ENCODE measurements around the gene MTERF4. TPM values are rescaled to one million over a fixed set of nuclear protein-coding genes. Genes with fewer than 3 reads are reported as not detected.

Gene MTERF4
- total and polyA plus RNA-seq, 2 of the 13 experiments (the other 11 are each of a cell fraction or from before 2014, with no cell fraction given) = 50.5 to 59.8 TPM

- peaks cover 51% of the 10 kb centered on the region for H3K79me2 ChIP-seq (ENCODE audit: insufficient read depth, low read length)
- CTCF ChIA-PET (ENCODE audit: low intra/inter-chr PET ratio, low total read pairs) = no interaction called here
Measured at GRCh38 chr2:241099246-241099645, 2.8 kb downstream of the MTERF4 start.

More at GRCh38 chr2:241099246-241099645, 2.8 kb downstream of the MTERF4 start:
- TF ChIP-seq GLMP (CRISPR knock-in tag; IDR thresholded peaks at IDR 0.05; ENCODE audit: borderline replicate concordance) (no peak), ZEB1 (IDR thresholded peaks at IDR 0.05; ENCODE audit: insufficient replicate concordance, low read depth) (no peak), MIXL1 (CRISPR knock-in tag; IDR thresholded peaks at IDR 0.05) (no peak), FOXO4 (CRISPR knock-in tag; conservative IDR thresholded peaks at IDR 0.05) (0 out of 2 replicates have a peak, but pooled peaks have one; percentile 76)
- TF ChIP-seq, protein P1, sequence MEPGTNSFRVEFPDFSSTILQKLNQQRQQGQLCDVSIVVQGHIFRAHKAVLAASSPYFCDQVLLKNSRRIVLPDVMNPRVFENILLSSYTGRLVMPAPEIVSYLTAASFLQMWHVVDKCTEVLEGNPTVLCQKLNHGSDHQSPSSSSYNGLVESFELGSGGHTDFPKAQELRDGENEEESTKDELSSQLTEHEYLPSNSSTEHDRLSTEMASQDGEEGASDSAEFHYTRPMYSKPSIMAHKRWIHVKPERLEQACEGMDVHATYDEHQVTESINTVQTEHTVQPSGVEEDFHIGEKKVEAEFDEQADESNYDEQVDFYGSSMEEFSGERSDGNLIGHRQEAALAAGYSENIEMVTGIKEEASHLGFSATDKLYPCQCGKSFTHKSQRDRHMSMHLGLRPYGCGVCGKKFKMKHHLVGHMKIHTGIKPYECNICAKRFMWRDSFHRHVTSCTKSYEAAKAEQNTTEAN (CRISPR knock-in tag; conservative IDR thresholded peaks at IDR 0.05) = no peak
- no peak overlapping the region for H2AFZ ChIP-seq (ENCODE audit: low read length)
- no peak overlapping the region for H3K27ac ChIP-seq (ENCODE audit: extremely low read length, insufficient read depth, low read length)
- no peak overlapping the region for H3K4me3 ChIP-seq (replicated peaks in 1 of 3; ENCODE audit: insufficient read depth in 1 of 3, low read depth in 2 of 3, low read length in 3 of 3)
- H3K9me3 ChIP-seq (ENCODE audit: low read length) = no peaks in the 10 kb centered on the region
- H3K4me1 ChIP-seq (ENCODE audit: insufficient read depth, low read length) = peaks cover 53% of the 10 kb centered on the region
- WGBS (ENCODE audit: low lambda C conversion rate) = 95% methylated on average over 5 of the region's 5 CpGs
- no peaks in the 10 kb centered on the region; a peak in 1 of 5 replicates for H3K27me3 ChIP-seq (ENCODE audit: control insufficient read depth in 1 of 2, insufficient read depth in 2 of 2, low read length in 2 of 2)
- peaks cover 1% of the 10 kb centered on the region; the same call in 1 of the 2 replicates for H4K20me1 ChIP-seq (ENCODE audit: insufficient read depth, low read length)
- in situ Hi-C loops (cut with HindIII; ENCODE audit: extremely low pct_ligation_motif_present, low pct_unique_long_range_greater_than_20kb) (no loop called here), intact Hi-C loops (cut with micrococcal nuclease; ENCODE audit: unreplicated experiment) (no loop called here)
- no peak overlapping the region for H3K9ac ChIP-seq (ENCODE audit: insufficient read depth, low read depth, low read length)
- POLR2A ChIA-PET = no interaction called here
- FAIRE-seq (no peak), ATAC-seq (no peak), DNase-seq (ENCODE audit: low spot score) (no peak)
- no peak overlapping the region for H3K4me2 ChIP-seq (ENCODE audit: low read depth, low read length)
- no TSS peak for BruUV-seq (replicated peaks)
- peaks cover 18 to 42% of the 10 kb centered on the region in 2 experiments for H3K36me3 ChIP-seq (replicated peaks in 1 of 2; ENCODE audit: control insufficient read depth in 1 of 2, insufficient read depth in 2 of 2, low read length in 2 of 2)
